Stimulated activated naive CD8-positive, alpha-beta T cell treated with anti-CD3 and anti-CD28 coated beads, Interleukin-15, amount 100 ng/mL, for 72 hours (primary cell): Measurements from ENCODE around the gene PIM1.
"Not testable (repeated sequence)": the region's sequence is repeated elsewhere in the genome, so short reads cannot be mapped to it uniquely, and the experiment has no call there.

Experiments
- ATAC-seq: fragments of 150-1000 bp; cut with Tn5 transposase; 2 replicates; pipeline ENCODE4 v1.10.0; 2021; ENCODE audit warnings: mild to moderate bottlenecking, moderate library complexity
- DNase-seq, 2 donors: peaks; one replicate each; pipeline ENCODE4 v3.0.0; 2021 to 2022
- H3K27ac Mint-ChIP-seq, 2 donors: one replicate each; pipeline ENCODE4 v1.8.0; 2022; ENCODE audit warnings: mild to moderate bottlenecking in 2 of 2, mixed read lengths in 2 of 2, moderate library complexity in 2 of 2
- H3K27me3 Mint-ChIP-seq: one replicate; pipeline ENCODE4 v1.8.0; 2022; ENCODE audit warnings: mixed read lengths
- H3K4me1 Mint-ChIP-seq: one replicate; pipeline ENCODE4 v1.8.0; 2022; ENCODE audit warnings: mild to moderate bottlenecking, mixed read lengths
- H3K4me3 Mint-ChIP-seq, 2 donors: one replicate each; pipeline ENCODE4 v1.8.0; 2022; ENCODE audit warnings: mild to moderate bottlenecking in 2 of 2, mixed read lengths in 2 of 2, moderate library complexity in 1 of 2
- H3K9me3 Mint-ChIP-seq, 2 donors: one replicate each; pipeline ENCODE4 v1.8.0; 2022; ENCODE audit warnings: mixed read lengths in 2 of 2

The PIM1 gene

GRCh38 chr6:37169496-37170272 is at the start of gene PIM1:
Gene PIM1 (plus strand): TSS chr6:37170152. CDS start chr6:37170576, 424 bp downstream.
- H3K27ac Mint-ChIP-seq, result peak within 1 kb of the TSS; percentile 98 to 100
- peaks cover 40% of the 10 kb centered on the region for H3K4me1 Mint-ChIP-seq
- no peaks in the 10 kb centered on the region for H3K27me3 Mint-ChIP-seq
- peak within 1 kb of the TSS; percentile 95 to 99 for H3K4me3 Mint-ChIP-seq
- no peaks in the 10 kb centered on the region for H3K9me3 Mint-ChIP-seq
- ATAC-seq (peak; percentile 76), DNase-seq (peak; percentile 94 to 95)

GRCh38 chr6:37121556-37121955 is 48.4 kb upstream of the PIM1 start:
- H3K27ac Mint-ChIP-seq, result no peak overlapping the region
- DNase-seq, result no peak
- H3K4me1 Mint-ChIP-seq, result peaks cover 5% of the 10 kb centered on the region
- peaks cover 19% of the 10 kb centered on the region for H3K27me3 Mint-ChIP-seq
- no peak for ATAC-seq
- no peaks in the 10 kb centered on the region for H3K9me3 Mint-ChIP-seq
- H3K4me3 Mint-ChIP-seq, result no peak overlapping the region

GRCh38 chr6:37122861-37123260 is 47.1 kb upstream of the PIM1 start:
- ATAC-seq (no peak), DNase-seq (no peak)
- Mint-ChIP-seq H3K27ac (no peak overlapping the region), H3K27me3 (peaks cover 19% of the 10 kb centered on the region), H3K4me1 (peaks cover 5% of the 10 kb centered on the region), H3K4me3 (no peak overlapping the region), H3K9me3 (no peaks in the 10 kb centered on the region)

GRCh38 chr6:37123957-37124729 is 45.8 kb upstream of the PIM1 start:
- Mint-ChIP-seq H3K9me3 (no peaks in the 10 kb centered on the region), H3K4me1 (peaks cover 5% of the 10 kb centered on the region), H3K4me3 (no peak overlapping the region), H3K27ac (no peak overlapping the region), H3K27me3 (peaks cover 19% of the 10 kb centered on the region)
- DNase-seq, result no peak
- ATAC-seq, result no peak

- ATAC-seq (no peak), DNase-seq (no peak)
- Mint-ChIP-seq H3K27me3 (peaks cover 28% of the 10 kb centered on the region), H3K9me3 (no peaks in the 10 kb centered on the region), H3K4me1 (peaks cover 14% of the 10 kb centered on the region), H3K27ac (no peak overlapping the region), H3K4me3 (no peak overlapping the region)
These were observed 44.0 kb upstream of the PIM1 start for GRCh38 chr6:37125774-37126492.

- DNase-seq, result no peak
- Mint-ChIP-seq H3K27ac (no peak overlapping the region), H3K4me3 (no peak overlapping the region), H3K4me1 (peaks cover 14% of the 10 kb centered on the region), H3K9me3 (no peaks in the 10 kb centered on the region), H3K27me3 (peaks cover 28% of the 10 kb centered on the region)
- no peak for ATAC-seq
These were observed 43.4 kb upstream of the PIM1 start for GRCh38 chr6:37126493-37126958.

- Mint-ChIP-seq H3K27ac (no peak overlapping the region), H3K4me1 (peaks cover 14% of the 10 kb centered on the region), H3K9me3 (no peaks in the 10 kb centered on the region), H3K4me3 (no peak overlapping the region), H3K27me3 (peaks cover 28% of the 10 kb centered on the region)
- no peak for DNase-seq
- ATAC-seq, result no peak
These were observed 42.9 kb upstream of the PIM1 start for GRCh38 chr6:37126961-37127616.

GRCh38 chr6:37127961-37128862 is 41.7 kb upstream of the PIM1 start:
- H3K4me1 Mint-ChIP-seq, result peaks cover 9% of the 10 kb centered on the region
- no peaks in the 10 kb centered on the region for H3K9me3 Mint-ChIP-seq
- DNase-seq (no peak), ATAC-seq (no peak)
- H3K27me3 Mint-ChIP-seq, result peaks cover 21% of the 10 kb centered on the region
- no peak overlapping the region for H3K4me3 Mint-ChIP-seq
- H3K27ac Mint-ChIP-seq, result peak overlapping the region in 1 of 2 donors; percentile 69

GRCh38 chr6:37128863-37129443 is 41.0 kb upstream of the PIM1 start:
- not testable (repeated sequence) for H3K27ac Mint-ChIP-seq, H3K4me1 Mint-ChIP-seq, H3K9me3 Mint-ChIP-seq, DNase-seq, ATAC-seq, H3K4me3 Mint-ChIP-seq
- H3K27me3 Mint-ChIP-seq, result peaks cover 20% of the 10 kb centered on the region

- ATAC-seq (no peak), DNase-seq (no peak)
- Mint-ChIP-seq H3K9me3 (no peaks in the 10 kb centered on the region), H3K27ac (no peak overlapping the region), H3K4me1 (peaks cover 9% of the 10 kb centered on the region), H3K4me3 (no peak overlapping the region), H3K27me3 (peaks cover 20% of the 10 kb centered on the region)
These were observed 40.4 kb upstream of the PIM1 start for GRCh38 chr6:37129566-37129965.

- peaks cover 17% of the 10 kb centered on the region for H3K27me3 Mint-ChIP-seq
- DNase-seq (no peak), ATAC-seq (no peak)
- peaks cover 9% of the 10 kb centered on the region for H3K4me1 Mint-ChIP-seq
- no peak overlapping the region for H3K27ac Mint-ChIP-seq
- no peaks in the 10 kb centered on the region for H3K9me3 Mint-ChIP-seq
- H3K4me3 Mint-ChIP-seq, result no peak overlapping the region
These were observed 39.2 kb upstream of the PIM1 start for GRCh38 chr6:37130704-37131103.

GRCh38 chr6:37131104-37131959 is 38.6 kb upstream of the PIM1 start:
- Mint-ChIP-seq H3K27ac (no peak overlapping the region), H3K4me1 (peaks cover 9% of the 10 kb centered on the region), H3K4me3 (no peak overlapping the region), H3K9me3 (no peaks in the 10 kb centered on the region), H3K27me3 (peaks cover 11% of the 10 kb centered on the region)
- ATAC-seq, result no peak
- no peak for DNase-seq

- Mint-ChIP-seq H3K27me3 (peaks cover 8% of the 10 kb centered on the region), H3K4me1 (peaks cover 10% of the 10 kb centered on the region), H3K4me3 (no peak overlapping the region), H3K9me3 (no peaks in the 10 kb centered on the region), H3K27ac (no peak overlapping the region)
- DNase-seq (no peak), ATAC-seq (no peak)
These were observed 38.0 kb upstream of the PIM1 start for GRCh38 chr6:37131960-37132253.

GRCh38 chr6:37134036-37134395 is 35.9 kb upstream of the PIM1 start:
- no peak for ATAC-seq
- no peak overlapping the region for H3K4me3 Mint-ChIP-seq
- H3K9me3 Mint-ChIP-seq, result no peaks in the 10 kb centered on the region
- peak overlapping the region in 1 of 2 donors; percentile 60 for H3K27ac Mint-ChIP-seq
- H3K4me1 Mint-ChIP-seq, result peaks cover 26% of the 10 kb centered on the region
- DNase-seq, result no peak
- peaks cover 8% of the 10 kb centered on the region for H3K27me3 Mint-ChIP-seq
